HG03175 (cell line): ENCODE measurements around the gene PCA3.

Experiments used
- ATAC-seq: cut with Tn5 transposase; IDR thresholded peaks from one replicate; pipeline ENCODE4 v1.9.1; 2021; ENCODE audit warnings: mild to moderate bottlenecking, moderate library complexity; ENCODE audit not compliant: unreplicated experiment

PCA3 gene

DNA sequence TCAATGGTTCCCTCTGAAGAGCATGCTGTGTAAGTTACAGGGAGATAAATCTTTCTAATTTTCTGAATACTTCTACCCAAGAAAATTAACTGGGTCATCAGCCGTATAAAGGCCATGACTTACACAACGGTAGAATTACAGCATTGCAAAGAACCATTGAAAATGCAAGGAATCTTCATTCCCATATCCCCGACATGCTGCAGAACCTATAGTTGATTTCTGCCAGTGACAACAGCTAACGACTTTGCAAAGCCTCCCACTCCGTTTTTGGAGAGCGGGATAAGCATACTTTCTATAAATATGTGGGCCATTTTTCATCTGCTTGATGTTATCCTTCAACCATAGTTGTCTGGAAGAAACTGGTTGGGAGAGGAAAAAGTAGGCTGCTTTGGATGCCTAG lies 56.2 kb downstream of the PCA3 start:
- ATAC-seq: no peak

DNA sequence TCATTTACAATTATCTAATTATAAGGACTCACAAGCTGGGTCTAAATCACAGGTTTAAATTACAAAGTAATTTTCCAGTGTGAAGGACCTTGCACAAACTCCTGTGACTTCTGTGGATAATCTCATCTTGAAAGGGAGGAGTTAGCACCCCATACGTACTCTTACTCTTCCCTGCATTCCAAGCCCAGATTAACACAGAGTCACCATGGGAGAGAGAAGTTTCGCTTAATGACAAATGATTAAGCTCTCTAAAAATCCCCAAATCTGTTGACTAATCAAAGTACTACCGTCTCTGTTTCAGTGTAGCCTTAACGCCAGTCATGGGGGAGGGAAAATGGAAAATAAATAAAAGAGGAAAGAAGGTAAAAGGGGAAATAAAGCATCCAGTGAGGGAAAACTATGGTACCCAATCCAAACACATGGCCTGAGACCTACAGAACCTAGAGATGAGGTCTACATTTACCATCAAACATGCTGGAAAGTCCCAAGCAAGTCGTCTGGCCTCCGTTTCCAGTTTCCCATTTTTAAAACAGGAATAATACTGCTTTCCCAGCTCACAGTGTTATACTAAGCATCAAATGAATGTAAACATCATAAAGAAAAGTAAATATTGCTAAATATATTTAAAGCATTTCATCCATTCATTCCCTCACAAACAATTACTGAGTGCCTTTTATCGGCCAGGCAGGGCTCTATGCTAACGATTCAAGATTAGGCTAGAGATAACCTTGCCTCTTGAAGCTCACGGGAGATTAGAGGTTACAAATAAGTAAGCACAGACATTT lies 63.2 kb downstream of the PCA3 start:
- no peak for ATAC-seq

DNA sequence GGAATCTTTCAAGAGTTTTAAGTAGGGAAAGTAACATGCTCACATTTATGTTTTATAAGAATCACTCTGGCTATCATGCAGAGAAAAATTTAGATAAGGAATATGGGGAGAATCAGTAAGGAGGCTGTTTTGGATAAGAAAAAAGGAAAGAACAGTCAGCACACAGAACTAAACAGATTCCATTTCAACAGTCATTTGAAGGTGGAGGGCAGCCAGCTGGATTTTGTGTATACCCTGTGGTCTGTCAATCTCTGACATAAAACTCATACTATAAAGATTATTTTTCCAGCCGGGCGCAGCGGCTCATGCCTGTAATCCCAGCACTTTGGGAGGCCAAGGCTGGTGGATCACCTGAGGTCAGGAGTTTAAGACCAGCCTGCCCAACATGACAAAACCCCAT lies 64.2 kb downstream of the PCA3 start:
- ATAC-seq: no peak

DNA sequence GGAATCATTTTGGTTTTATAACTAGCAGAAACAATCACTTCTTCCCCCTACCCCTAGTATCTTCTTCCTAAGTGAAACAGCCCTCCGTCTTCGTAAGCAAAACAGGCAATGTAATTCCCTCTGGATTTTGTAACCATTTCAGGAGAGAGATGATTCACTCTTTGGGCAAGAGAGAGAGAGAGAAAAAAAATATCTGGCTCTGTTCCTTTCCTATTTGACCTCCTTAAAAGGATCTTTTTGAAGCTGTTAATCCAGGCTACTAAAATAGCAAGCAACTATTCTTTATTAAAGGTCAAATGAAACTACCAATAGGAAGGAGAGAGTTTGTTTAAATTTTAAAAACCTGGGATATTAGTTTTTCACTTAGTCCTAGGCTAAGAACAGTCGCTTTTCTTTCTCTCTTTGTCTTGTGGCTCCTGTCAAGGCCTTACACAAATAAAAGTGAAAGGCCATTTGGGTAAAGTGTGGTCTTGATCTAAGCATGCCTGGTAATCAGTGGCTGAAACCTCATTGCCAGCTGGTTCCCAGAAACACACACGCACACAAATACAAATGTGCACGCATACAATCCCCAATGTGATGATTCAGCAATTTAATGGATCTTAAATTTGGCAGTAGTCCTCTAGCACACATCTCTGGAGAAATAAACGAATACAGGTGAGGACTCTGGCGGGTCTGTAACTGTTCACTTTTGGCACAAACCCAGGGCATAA lies 71.5 kb downstream of the PCA3 start:
- no peak for ATAC-seq
